Left ventricle myocardium superior (tissue), 1 donor: ENCODE measurements around the gene ITPR1. TPM values are rescaled to one million over a fixed set of nuclear protein-coding genes. Genes with fewer than 3 reads are reported as not detected.

Experiments
- ATAC-seq: fragments of 200-7000 bp; cut with Tn5 transposase; one replicate; pipeline ENCODE4 v1.9.1; 2020; ENCODE audit warnings: mild to moderate bottlenecking, moderate library complexity
- DNase-seq: peaks from one replicate; pipeline ENCODE4 v3.0.0-alpha.2; 2020
- intact Hi-C: fragments of 100-400 bp; cut with micrococcal nuclease; formaldehyde crosslinking; loops from one replicate; pipeline ENCODE4 v1.11.0; 2022
- total RNA-seq: library from RNA; stranded (reverse); fragmentation: NEBNext Ultra II Directional; extraction: Animal tissue kit (Norgen Biotek cat#: 25700); gene quantifications from one replicate; pipeline ENCODE4 v1.2.1, GENCODE V29; 2021
- donor health status: DM: no; HTN: yes; CAD: no; lungs with severe emphysema.

Gene ITPR1
- total RNA-seq, 1 donor from 2014 or later, result 16.6 TPM

GRCh38 chr3:4475804-4476203 is 17.3 kb upstream of the ITPR1 start:
- no peak for ATAC-seq
- no peak for DNase-seq
- intact Hi-C loops, result no loop called here

GRCh38 chr3:4476496-4476895 is 16.7 kb upstream of the ITPR1 start:
- ATAC-seq (no peak), DNase-seq (no peak)
- intact Hi-C loops, result no loop called here

- intact Hi-C loops, result no loop called here
- no peak for ATAC-seq
These were observed 14.9 kb upstream of the ITPR1 start for GRCh38 chr3:4478261-4478660.

GRCh38 chr3:4491855-4492207 is 1.3 kb upstream of the ITPR1 start:
- DNase-seq, result no peak
- ATAC-seq, result no peak
- intact Hi-C loops, result loop anchor here (10.0 kb wide), 1 partner anchor 143 kb away; no protein-coding TSS in a partner anchor

More at GRCh38 chr3:4478261-4478660, 14.9 kb upstream of the ITPR1 start:
- DNase-seq, result no peak

GRCh38 chr3:4492208-4493013 is 737 bp upstream of the ITPR1 start:
- DNase-seq (peak; percentile 63), ATAC-seq (peak; percentile 55)
- intact Hi-C loops, result loop anchor here (10.0 kb wide), 1 partner anchor 142 kb away; no protein-coding TSS in a partner anchor

GRCh38 chr3:4493941-4494894 is 1.1 kb downstream of the ITPR1 start:
- DNase-seq (peak; percentile 35), ATAC-seq (peak; percentile 7)
- intact Hi-C loops, result loop anchor here (10.0 kb wide), 1 partner anchor 141 kb away; no protein-coding TSS in a partner anchor

- no peak for DNase-seq
- intact Hi-C loops, result loop anchor here (10.0 kb wide), 1 partner anchor 140 kb away; no protein-coding TSS in a partner anchor
- ATAC-seq, result no peak
These were observed 1.7 kb downstream of the ITPR1 start for GRCh38 chr3:4494895-4495264.

GRCh38 chr3:4495294-4496086 is 2.3 kb downstream of the ITPR1 start:
- DNase-seq (no peak), ATAC-seq (no peak)
- intact Hi-C loops, result loop anchor here (10.0 kb wide), 1 partner anchor 139 kb away; no protein-coding TSS in a partner anchor

GRCh38 chr3:4496087-4496452 is 2.9 kb downstream of the ITPR1 start:
- ATAC-seq (no peak), DNase-seq (no peak)
- intact Hi-C loops, result loop anchor here (10.0 kb wide), 1 partner anchor 139 kb away; no protein-coding TSS in a partner anchor

GRCh38 chr3:4497005-4497692 is 4.0 kb downstream of the ITPR1 start:
- DNase-seq, result no peak
- no peak for ATAC-seq
- intact Hi-C loops, result loop anchor here (10.0 kb wide), 1 partner anchor 138 kb away; no protein-coding TSS in a partner anchor

GRCh38 chr3:4497843-4498324 is 4.7 kb downstream of the ITPR1 start:
- intact Hi-C loops, result loop anchor here (10.0 kb wide), 1 partner anchor 137 kb away; no protein-coding TSS in a partner anchor
- no peak for DNase-seq
- no peak for ATAC-seq

- DNase-seq (no peak), ATAC-seq (no peak)
- intact Hi-C loops, result loop anchor here (10.0 kb wide), 1 partner anchor 136 kb away; no protein-coding TSS in a partner anchor
These were observed 5.3 kb downstream of the ITPR1 start for GRCh38 chr3:4498446-4498845.

- no peak for ATAC-seq
These were observed 8.3 kb downstream of the ITPR1 start for GRCh38 chr3:4501437-4501836.

GRCh38 chr3:4501927-4502326 is 8.8 kb downstream of the ITPR1 start:
- no peak for DNase-seq
- intact Hi-C loops, result no loop called here
- no peak for ATAC-seq

More at GRCh38 chr3:4501437-4501836, 8.3 kb downstream of the ITPR1 start:
- DNase-seq, result no peak
- intact Hi-C loops, result no loop called here

GRCh38 chr3:4503050-4503449 is 9.9 kb downstream of the ITPR1 start:
- intact Hi-C loops, result no loop called here
- no peak for DNase-seq

GRCh38 chr3:4504340-4505261 is 11.5 kb downstream of the ITPR1 start:
- no peak for DNase-seq
- intact Hi-C loops, result no loop called here
- peak; percentile 50 for ATAC-seq

More at GRCh38 chr3:4503050-4503449, 9.9 kb downstream of the ITPR1 start:
- no peak for ATAC-seq
